LNCAP (cell line): ENCODE results near the gene EPHA4.

Source experiments
- TF ChIP-seq, protein P1 (sequence below): fragments of 450-650 bp; IDR thresholded peaks from 2 replicates; pipeline ENCODE4 v1.5.1; 2017; ENCODE audit warnings: mild to moderate bottlenecking

The EPHA4 gene

DNA sequence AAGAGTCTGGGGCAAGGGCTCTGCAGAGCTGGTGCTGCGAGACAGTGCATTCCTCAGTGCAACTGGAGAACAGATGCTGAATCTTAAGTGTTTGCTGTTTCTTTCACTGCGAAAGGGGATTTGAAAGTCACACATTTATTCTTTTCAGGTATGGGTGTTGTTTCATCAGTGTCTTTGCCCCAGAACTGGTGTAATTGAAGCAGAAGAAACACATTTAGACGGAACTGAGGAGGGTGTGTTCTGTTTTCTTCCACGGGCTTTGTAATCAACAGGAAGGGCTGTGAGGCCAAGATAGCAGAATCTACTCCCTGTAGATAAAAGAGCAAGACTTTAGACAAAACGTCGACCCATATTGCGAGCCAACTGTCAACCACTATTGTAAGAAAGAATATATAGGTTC, 151.9 kb downstream of the EPHA4 start:
- TF ChIP-seq, protein P1, sequence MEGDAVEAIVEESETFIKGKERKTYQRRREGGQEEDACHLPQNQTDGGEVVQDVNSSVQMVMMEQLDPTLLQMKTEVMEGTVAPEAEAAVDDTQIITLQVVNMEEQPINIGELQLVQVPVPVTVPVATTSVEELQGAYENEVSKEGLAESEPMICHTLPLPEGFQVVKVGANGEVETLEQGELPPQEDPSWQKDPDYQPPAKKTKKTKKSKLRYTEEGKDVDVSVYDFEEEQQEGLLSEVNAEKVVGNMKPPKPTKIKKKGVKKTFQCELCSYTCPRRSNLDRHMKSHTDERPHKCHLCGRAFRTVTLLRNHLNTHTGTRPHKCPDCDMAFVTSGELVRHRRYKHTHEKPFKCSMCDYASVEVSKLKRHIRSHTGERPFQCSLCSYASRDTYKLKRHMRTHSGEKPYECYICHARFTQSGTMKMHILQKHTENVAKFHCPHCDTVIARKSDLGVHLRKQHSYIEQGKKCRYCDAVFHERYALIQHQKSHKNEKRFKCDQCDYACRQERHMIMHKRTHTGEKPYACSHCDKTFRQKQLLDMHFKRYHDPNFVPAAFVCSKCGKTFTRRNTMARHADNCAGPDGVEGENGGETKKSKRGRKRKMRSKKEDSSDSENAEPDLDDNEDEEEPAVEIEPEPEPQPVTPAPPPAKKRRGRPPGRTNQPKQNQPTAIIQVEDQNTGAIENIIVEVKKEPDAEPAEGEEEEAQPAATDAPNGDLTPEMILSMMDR, result no peak

- TF ChIP-seq, protein P1, result no peak
Measured at GRCh38 chr2:221415789-221416188, 156.3 kb downstream of the EPHA4 start.

DNA sequence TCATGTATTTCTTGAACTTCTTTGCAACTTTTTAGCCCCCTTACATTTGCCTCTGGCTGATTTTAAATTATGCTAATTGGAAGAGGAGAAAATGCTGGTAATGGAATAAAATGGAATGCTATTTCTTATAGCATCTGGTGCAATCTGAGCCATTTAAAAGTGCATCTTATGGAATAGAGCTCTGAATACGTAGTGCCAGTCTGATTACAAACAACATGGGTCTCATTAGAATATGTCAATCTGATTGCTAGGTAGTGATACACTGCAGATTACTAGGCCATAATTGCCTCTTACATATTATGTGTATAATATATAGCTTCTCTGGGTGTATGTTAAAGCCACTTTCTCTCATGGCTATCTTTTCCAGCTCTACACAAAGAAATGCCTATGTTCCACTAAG, 159.1 kb downstream of the EPHA4 start:
- TF ChIP-seq, protein P1, result no peak

DNA sequence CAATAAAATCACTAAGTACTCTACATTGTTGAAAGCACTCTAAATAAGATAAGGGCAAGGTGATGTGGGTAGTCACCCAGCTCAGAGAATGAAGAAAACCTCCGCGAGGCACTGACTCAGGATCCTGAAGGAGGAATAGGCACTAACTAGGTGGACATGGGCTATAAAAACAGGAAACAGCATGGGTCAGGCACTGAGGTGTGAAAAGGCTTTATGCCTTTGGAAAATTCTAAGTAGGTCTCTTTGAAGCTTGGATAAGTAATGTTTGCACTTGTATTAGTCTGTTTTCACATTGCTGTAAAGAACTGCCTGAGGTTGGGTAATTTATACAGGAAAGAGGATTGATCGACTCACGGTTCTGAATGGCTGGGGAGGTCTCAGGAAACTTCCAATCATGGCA, 161.6 kb downstream of the EPHA4 start:
- TF ChIP-seq, protein P1, result no peak

- TF ChIP-seq, protein P1, result no peak
Measured at GRCh38 chr2:221407765-221408164, 164.3 kb downstream of the EPHA4 start.

- TF ChIP-seq, protein P1, result no peak
Measured at GRCh38 chr2:221405521-221405920, 166.6 kb downstream of the EPHA4 start.

- TF ChIP-seq, protein P1, result no peak
Measured at GRCh38 chr2:221402072-221402471, 170.0 kb downstream of the EPHA4 start.

DNA sequence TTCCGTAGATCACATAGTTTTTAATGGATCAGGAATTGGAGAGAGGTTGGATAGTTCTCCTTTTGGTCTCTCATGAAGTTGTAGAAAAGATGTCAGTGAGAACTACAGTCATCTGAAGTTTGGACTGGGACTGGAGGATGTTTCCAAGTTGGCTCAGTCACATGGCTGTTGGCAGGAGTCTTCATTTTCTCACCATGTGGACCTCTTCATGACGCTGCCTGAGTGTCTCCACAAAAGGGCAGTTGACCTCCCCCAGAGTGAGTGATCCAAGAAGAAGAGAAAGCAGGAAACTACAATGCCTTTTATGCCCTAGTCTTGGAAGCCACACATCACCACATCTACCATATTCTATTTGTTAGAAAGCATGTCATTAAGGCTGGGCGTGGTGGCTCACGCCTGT, 171.7 kb downstream of the EPHA4 start:
- TF ChIP-seq, protein P1, result no peak
